ENCODE results near the gene SLC38A8. TPM values are rescaled to one million over a fixed set of nuclear protein-coding genes. Genes with fewer than 3 reads are reported as not detected.

SLC38A8 gene
- total RNA-seq, 1 experiment from 2014 or later, result 0.35 TPM

DNA sequence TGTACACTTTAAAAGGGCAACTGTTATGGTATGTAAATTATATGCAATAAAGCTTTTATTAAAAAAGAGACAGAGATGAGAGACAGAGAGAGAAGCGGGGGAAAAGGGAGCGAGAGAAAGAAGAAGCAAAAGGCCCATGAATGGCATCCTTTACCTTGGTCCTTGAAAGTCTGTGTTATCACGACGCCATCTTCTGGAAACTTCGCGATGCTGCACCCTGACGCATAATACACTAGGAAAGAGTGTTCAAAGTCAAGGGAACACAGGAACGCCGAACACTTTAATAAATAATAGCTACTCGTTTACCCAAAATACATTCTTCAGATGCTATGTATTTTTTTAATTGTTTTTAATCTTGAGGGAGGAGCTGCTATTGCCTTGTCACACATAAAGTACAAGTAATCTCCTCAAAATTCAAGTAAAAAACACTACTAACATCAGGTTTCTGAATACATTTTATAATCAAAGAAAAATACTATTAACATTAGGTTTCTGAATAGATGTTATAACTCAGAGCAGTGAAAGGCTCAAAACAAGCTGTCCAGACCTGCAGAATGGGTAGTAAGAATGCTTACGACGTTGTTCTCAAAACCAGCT is 23.0 kb upstream of the SLC38A8 start:
- Histone ChIP-seq H2AFZ (ENCODE audit: low read length) (no peak overlapping the region), H3K23ac (ENCODE audit: insufficient read length, low read depth, low read length) (no peak overlapping the region), H2BK120ac (ENCODE audit: low read depth, low read length, poor library complexity, severe bottlenecking) (no peak overlapping the region), H3K79me2 (ENCODE audit: insufficient read depth, low read length) (no peaks in the 10 kb centered on the region), H4K5ac (ENCODE audit: insufficient read length, low read depth, low read length) (no peak overlapping the region), H2BK5ac (ENCODE audit: insufficient read length, low read length) (no peak overlapping the region), H3K27me3 (ENCODE audit: insufficient read depth, low read length) (no peaks in the 10 kb centered on the region), H3K9ac (ENCODE audit: extremely low read depth, insufficient read length, low read length) (no peak overlapping the region), H4K8ac (replicated peaks; ENCODE audit: insufficient read length, low read depth, low read length) (no peak overlapping the region), H3K9me3 (ENCODE audit: control insufficient read depth, low read depth, low read length) (no peaks in the 10 kb centered on the region), H2BK12ac (ENCODE audit: insufficient read length, low read depth, low read length) (no peak overlapping the region), H3K56ac (ENCODE audit: insufficient read length, low read depth, low read length) (no peak overlapping the region), H3K27ac (ENCODE audit: insufficient read length, low read depth, low read length) (no peak overlapping the region), H2BK20ac (ENCODE audit: low read depth, low read length, poor library complexity, severe bottlenecking) (no peak overlapping the region), H4K91ac (ENCODE audit: insufficient read length, low read depth, low read length) (no peak overlapping the region), H3K4me1 (ENCODE audit: insufficient read depth, low read length) (no peaks in the 10 kb centered on the region), H3K4me2 (ENCODE audit: insufficient read depth, insufficient read length, low read length) (no peak overlapping the region), H3K4ac (ENCODE audit: low read depth, low read length) (no peak overlapping the region), H3K23me2 (ENCODE audit: insufficient read length, low read depth, low read length, poor library complexity, severe bottlenecking) (no peaks in the 10 kb centered on the region), H2AK5ac (ENCODE audit: insufficient read length, low read length) (no peak overlapping the region), H3K14ac (ENCODE audit: insufficient read depth, low read length) (no peak overlapping the region), H4K20me1 (ENCODE audit: control insufficient read depth, insufficient read depth, insufficient read length) (no peaks in the 10 kb centered on the region), H3T11ph (ENCODE audit: low read length) (no peak overlapping the region), H3K79me1 (ENCODE audit: insufficient read depth, low read depth, low read length, poor library complexity, severe bottlenecking) (no peaks in the 10 kb centered on the region), H2BK15ac (ENCODE audit: low read depth, low read length) (no peak overlapping the region), H3K18ac (ENCODE audit: insufficient read length, low read depth, low read length) (no peak overlapping the region)
- Mint-ChIP-seq H3K27ac (no peak overlapping the region), H3K27me3 (ENCODE audit: low read depth) (0 out of 2 replicates have a peak, but pooled peaks cover 1% of the 10 kb centered on the region), H3K4me3 (no peak overlapping the region), H3K9me3 (no peaks in the 10 kb centered on the region), H3K4me1 (peaks cover 3 to 9% of the 10 kb centered on the region in 2 experiments), H3K36me3 (ENCODE audit: insufficient read depth in 1 of 3, low read depth in 3 of 3) (peaks cover 23 to 73% (median 49%) of the 10 kb centered on the region in 3 experiments; a peak in 6 of 7 replicates)
- peak; percentile 54 for DNase-seq
- TF ChIP-seq, protein P1, sequence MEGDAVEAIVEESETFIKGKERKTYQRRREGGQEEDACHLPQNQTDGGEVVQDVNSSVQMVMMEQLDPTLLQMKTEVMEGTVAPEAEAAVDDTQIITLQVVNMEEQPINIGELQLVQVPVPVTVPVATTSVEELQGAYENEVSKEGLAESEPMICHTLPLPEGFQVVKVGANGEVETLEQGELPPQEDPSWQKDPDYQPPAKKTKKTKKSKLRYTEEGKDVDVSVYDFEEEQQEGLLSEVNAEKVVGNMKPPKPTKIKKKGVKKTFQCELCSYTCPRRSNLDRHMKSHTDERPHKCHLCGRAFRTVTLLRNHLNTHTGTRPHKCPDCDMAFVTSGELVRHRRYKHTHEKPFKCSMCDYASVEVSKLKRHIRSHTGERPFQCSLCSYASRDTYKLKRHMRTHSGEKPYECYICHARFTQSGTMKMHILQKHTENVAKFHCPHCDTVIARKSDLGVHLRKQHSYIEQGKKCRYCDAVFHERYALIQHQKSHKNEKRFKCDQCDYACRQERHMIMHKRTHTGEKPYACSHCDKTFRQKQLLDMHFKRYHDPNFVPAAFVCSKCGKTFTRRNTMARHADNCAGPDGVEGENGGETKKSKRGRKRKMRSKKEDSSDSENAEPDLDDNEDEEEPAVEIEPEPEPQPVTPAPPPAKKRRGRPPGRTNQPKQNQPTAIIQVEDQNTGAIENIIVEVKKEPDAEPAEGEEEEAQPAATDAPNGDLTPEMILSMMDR (conservative IDR thresholded peaks at IDR 0.05), result peak; percentile 82
- WGBS (ENCODE audit: extremely low coverage, insufficient read length, low lambda C conversion rate), result no CpG with 5 or more reads among the region's 12 CpGs
